Retinal pigment epithelial cell (primary cell): ENCODE measurements around the gene IBTK.

Source experiments
- DNase-seq: peaks from one replicate; pipeline ENCODE4 v3.0.0-alpha.2; 2010; ENCODE audit warnings: low read depth
- H3K4me3 ChIP-seq: 2 replicates; pipeline ENCODE4 v1.5.1; 2011; ENCODE audit warnings: mild to moderate bottlenecking, low read length, control low read depth, moderate library complexity
- CTCF ChIP-seq: conservative IDR thresholded peaks from 2 replicates; pipeline ENCODE4 v1.5.1; 2011; ENCODE audit warnings: low read depth, low read length, control low read depth, inconsistent platforms

Gene IBTK

GRCh38 chr6:82268301-82268846, 20.8 kb upstream of the IBTK start:
- DNase-seq: no peak
- TF ChIP-seq CTCF: no peak
- no peak overlapping the region for H3K4me3 ChIP-seq

DNA sequence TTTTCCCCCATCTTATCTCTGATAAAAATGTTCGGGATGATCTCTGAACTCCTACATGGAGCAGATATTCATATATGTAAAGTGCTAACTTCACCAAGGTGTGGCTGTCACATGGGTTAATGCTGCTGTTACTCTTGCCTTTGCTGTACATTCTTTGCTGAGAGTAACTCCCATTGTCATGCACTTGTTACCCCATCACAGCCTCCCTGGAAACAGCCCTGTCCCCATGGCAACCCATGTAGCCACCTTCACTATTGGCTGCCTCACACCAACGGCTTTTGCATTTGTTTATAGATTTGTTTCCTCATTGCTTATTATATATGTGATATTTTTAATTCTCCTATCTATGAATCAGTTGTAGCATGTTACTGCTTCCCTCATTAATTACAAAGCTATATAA, 17.3 kb upstream of the IBTK start:
- DNase-seq: no peak
- no peak overlapping the region for H3K4me3 ChIP-seq

GRCh38 chr6:82264321-82264720, 16.8 kb upstream of the IBTK start:
- no peak for DNase-seq
- H3K4me3 ChIP-seq: no peak overlapping the region
- TF ChIP-seq CTCF: no peak

More for the DNA sequence above, 17.3 kb upstream of the IBTK start:
- TF ChIP-seq CTCF: no peak

GRCh38 chr6:82263916-82264315, 16.4 kb upstream of the IBTK start:
- no peak for TF ChIP-seq CTCF
- DNase-seq: no peak
- H3K4me3 ChIP-seq: no peak overlapping the region

GRCh38 chr6:82260997-82261732, 13.6 kb upstream of the IBTK start:
- no peak for DNase-seq
- TF ChIP-seq CTCF: no peak
- no peak overlapping the region for H3K4me3 ChIP-seq

GRCh38 chr6:82259389-82259788, 11.8 kb upstream of the IBTK start:
- no peak for TF ChIP-seq CTCF
- H3K4me3 ChIP-seq: no peak overlapping the region
- DNase-seq: no peak
